Glutamatergic neuron (in vitro differentiated cells): Measurements from ENCODE around the gene KCNMA1. TPM values are rescaled to one million over a fixed set of nuclear protein-coding genes. Genes with fewer than 3 reads are reported as not detected.

ENCODE experiments used
- DNase-seq: peaks from one replicate; pipeline ENCODE4 v3.0.0; 2022
- H3K27ac Mint-ChIP-seq: one replicate; pipeline ENCODE4 v1.8.0; 2020; ENCODE audit warnings: mild to moderate bottlenecking, mixed read lengths, inconsistent platforms; ENCODE audit not compliant: unreplicated experiment
- H3K27me3 Mint-ChIP-seq: one replicate; pipeline ENCODE4 v1.8.0; 2020; ENCODE audit warnings: mild to moderate bottlenecking, moderate library complexity, mixed read lengths, inconsistent platforms; ENCODE audit not compliant: unreplicated experiment
- H3K36me3 Mint-ChIP-seq: one replicate; pipeline ENCODE4 v1.8.0; 2020; ENCODE audit warnings: mild to moderate bottlenecking, mixed read lengths, inconsistent platforms; ENCODE audit not compliant: unreplicated experiment
- H3K4me1 Mint-ChIP-seq: one replicate; pipeline ENCODE4 v1.8.0; 2020; ENCODE audit warnings: mild to moderate bottlenecking, low read depth, mixed read lengths, inconsistent platforms; ENCODE audit not compliant: unreplicated experiment
- H3K4me3 Mint-ChIP-seq: one replicate; pipeline ENCODE4 v1.8.0; 2020; ENCODE audit warnings: mild to moderate bottlenecking, mixed read lengths, inconsistent platforms; ENCODE audit not compliant: unreplicated experiment
- H3K9me3 Mint-ChIP-seq: one replicate; pipeline ENCODE4 v1.8.0; 2020; ENCODE audit warnings: mild to moderate bottlenecking, moderate library complexity, mixed read lengths, inconsistent platforms; ENCODE audit not compliant: unreplicated experiment
- CTCF ChIP-seq: fragments of 200-600 bp; sonication (generic); IDR thresholded peaks from one replicate; pipeline ENCODE4 v1.5.0; 2021; ENCODE audit not compliant: partially characterized antibody, unreplicated experiment
- total RNA-seq: library from RNA; stranded (reverse); fragmentation: NEBNext Ultra II Directional; extraction: Animal tissue kit (Norgen Biotek cat#: 25700); gene quantifications from one replicate; pipeline ENCODE4 v1.2.1, GENCODE V29; 2021; ENCODE audit not compliant: unreplicated experiment

The KCNMA1 gene
- total RNA-seq, 1 donor from 2014 or later = 3.2 TPM

DNA sequence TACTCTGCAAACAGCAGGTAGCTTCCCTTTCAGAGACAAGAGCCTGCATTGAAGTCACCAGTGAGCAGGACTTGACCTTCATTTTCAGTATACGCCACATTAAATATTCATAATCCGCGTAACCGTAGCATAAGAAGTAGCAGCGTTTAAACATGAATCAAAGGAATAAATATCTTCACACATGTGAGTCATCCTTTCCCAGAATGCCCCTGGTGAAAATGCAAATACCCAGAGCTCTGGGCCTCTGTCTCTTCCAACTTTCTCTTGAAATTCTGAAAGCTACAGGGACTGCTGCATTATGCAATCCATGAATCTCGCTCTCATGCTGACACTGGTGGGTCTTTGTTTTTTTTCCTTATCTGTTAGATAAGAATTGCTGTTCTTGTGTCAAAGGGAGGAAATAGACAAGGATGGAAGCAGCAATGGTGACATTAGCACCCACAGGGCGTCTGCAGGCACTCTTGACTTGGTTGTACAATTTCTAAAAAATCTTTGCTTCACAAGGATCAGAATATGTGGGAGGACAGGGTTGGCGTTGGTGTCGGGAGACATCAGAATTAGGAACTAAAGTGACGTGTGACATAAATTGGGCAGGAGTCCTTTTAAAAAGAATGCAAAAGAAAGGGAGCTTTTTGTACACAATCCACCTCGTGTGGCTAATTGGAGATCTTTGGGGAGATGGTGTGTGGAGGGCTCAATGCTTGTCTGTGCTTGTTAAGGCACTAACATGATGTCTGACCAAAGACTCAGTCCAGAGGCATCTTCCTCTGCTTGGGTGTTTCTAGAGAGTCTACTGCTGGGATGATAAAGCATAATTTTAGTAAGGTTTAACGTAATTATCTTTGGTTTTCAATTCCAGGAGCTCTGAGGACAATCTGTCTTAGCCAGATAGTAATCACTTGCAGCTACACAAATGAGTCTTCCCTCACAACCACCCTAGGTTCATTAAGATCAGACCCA lies 390.3 kb downstream of the KCNMA1 start:
- no peaks in the 10 kb centered on the region for H3K27me3 Mint-ChIP-seq
- TF ChIP-seq CTCF = no peak

DNA sequence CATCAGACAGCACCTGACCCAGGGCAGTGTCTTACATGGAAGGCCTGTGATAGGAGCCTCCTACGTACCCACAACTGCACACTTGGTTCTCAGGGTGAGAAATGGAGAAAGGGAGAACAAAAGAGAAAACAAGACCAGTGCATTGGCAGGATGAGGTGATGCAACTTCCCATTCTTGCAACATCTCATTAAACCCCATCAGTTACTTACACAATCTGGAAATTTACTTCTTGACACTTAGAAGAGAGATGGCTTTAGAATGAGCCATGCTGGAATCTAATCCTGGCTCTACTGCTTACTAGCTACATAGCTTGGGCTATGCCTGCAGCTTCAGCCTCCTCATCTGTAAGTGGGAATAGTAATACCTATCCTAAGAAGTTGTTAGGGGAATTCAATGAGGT lies 391.7 kb downstream of the KCNMA1 start:
- Mint-ChIP-seq H3K36me3 (no peaks in the 10 kb centered on the region), H3K27me3 (no peaks in the 10 kb centered on the region), H3K4me3 (no peak overlapping the region), H3K4me1 (peaks cover 16% of the 10 kb centered on the region), H3K9me3 (peaks cover 4% of the 10 kb centered on the region), H3K27ac (no peak overlapping the region)
- TF ChIP-seq CTCF = no peak
- no peak for DNase-seq

More for the DNA sequence above, 390.3 kb downstream of the KCNMA1 start:
- peaks cover 4% of the 10 kb centered on the region for H3K9me3 Mint-ChIP-seq
- no peak for DNase-seq
- H3K36me3 Mint-ChIP-seq = no peaks in the 10 kb centered on the region
- H3K27ac Mint-ChIP-seq = no peak overlapping the region
- H3K4me1 Mint-ChIP-seq = peaks cover 20% of the 10 kb centered on the region
- H3K4me3 Mint-ChIP-seq = no peak overlapping the region

- H3K27ac Mint-ChIP-seq = no peak overlapping the region
- peaks cover 21% of the 10 kb centered on the region for H3K4me1 Mint-ChIP-seq
- DNase-seq = no peak
- no peaks in the 10 kb centered on the region for H3K36me3 Mint-ChIP-seq
- peaks cover 4% of the 10 kb centered on the region for H3K9me3 Mint-ChIP-seq
- H3K4me3 Mint-ChIP-seq = no peak overlapping the region
- no peak for TF ChIP-seq CTCF
- H3K27me3 Mint-ChIP-seq = no peaks in the 10 kb centered on the region
Measured at GRCh38 chr10:77244746-77245145, 392.9 kb downstream of the KCNMA1 start.

DNA sequence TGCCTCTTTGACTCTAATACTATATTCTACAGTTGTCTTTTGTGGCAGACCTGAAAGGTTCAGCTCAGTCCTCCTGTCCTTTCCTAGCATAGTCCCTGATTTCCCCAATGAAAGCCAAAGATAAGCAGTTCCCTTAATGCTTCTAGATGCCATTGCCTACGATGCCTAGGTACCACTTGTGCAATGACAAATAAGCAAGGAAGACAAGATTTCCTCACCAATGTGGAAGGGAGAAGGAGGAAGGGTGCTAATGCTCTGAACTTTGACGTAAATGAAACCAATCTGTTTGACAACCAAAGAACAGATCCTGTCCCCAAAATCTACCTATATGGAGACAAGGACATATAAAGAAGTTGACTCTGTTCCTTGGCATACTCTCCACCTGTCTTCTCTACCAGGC lies 393.3 kb downstream of the KCNMA1 start:
- Mint-ChIP-seq H3K27ac (no peak overlapping the region), H3K36me3 (no peaks in the 10 kb centered on the region), H3K27me3 (no peaks in the 10 kb centered on the region), H3K9me3 (peaks cover 4% of the 10 kb centered on the region), H3K4me3 (no peak overlapping the region), H3K4me1 (peaks cover 21% of the 10 kb centered on the region)
- TF ChIP-seq CTCF = no peak
- DNase-seq = no peak

GRCh38 chr10:77241350-77241725 lies 396.3 kb downstream of the KCNMA1 start:
- Mint-ChIP-seq H3K9me3 (peaks cover 4% of the 10 kb centered on the region), H3K27me3 (no peaks in the 10 kb centered on the region), H3K4me3 (no peak overlapping the region), H3K36me3 (no peaks in the 10 kb centered on the region), H3K4me1 (peaks cover 24% of the 10 kb centered on the region), H3K27ac (no peak overlapping the region)
- TF ChIP-seq CTCF = no peak
- DNase-seq = no peak
